ENCODE data around the gene SUSD4.
"Not testable (repeated sequence)": the region's sequence is repeated elsewhere in the genome, so short reads cannot be mapped to it uniquely, and the experiment has no call there.

Gene SUSD4

DNA sequence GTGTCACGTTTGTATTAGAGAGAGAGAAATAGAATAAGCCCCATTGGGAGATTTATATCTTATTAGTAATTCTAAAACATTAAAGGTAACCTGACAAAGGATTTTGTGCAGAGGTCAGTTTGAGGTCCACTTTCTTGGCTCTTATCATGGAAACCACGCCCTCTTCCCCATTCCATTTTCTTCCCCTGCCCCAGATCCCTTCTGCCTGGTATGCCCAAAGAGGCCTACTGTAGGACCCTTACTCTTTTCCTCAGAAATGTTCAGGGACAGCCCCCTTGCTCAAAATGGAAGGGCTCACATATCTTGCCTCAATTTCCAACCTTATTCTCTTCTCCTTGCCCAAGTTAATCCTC, 38.8 kb upstream of the SUSD4 start:
- no peaks in the 10 kb centered on the region for H3K36me3 ChIP-seq (ENCODE audit: insufficient read depth, low read length)
- no peak overlapping the region for H3K4me3 ChIP-seq (ENCODE audit: low read length, poor library complexity, severe bottlenecking)
- no peaks in the 10 kb centered on the region for H3F3A ChIP-seq (ENCODE audit: low read depth)
- TF ChIP-seq EZH2phosphoT487 (IDR thresholded peaks at IDR 0.05; ENCODE audit: borderline replicate concordance) (no peak), CTCF (conservative IDR thresholded peaks at IDR 0.05; ENCODE audit: low read length) (no peak)
- H2AFZ ChIP-seq (ENCODE audit: low read length), result no peak overlapping the region
- H3K9ac ChIP-seq (ENCODE audit: low read depth, low read length, poor library complexity, severe bottlenecking), result no peak overlapping the region
- H3K9me2 ChIP-seq (replicated peaks; ENCODE audit: low read depth, low read length), result no peaks in the 10 kb centered on the region
- H3K27me3 ChIP-seq (ENCODE audit: insufficient read depth, low read length, poor library complexity, severe bottlenecking), result no peaks in the 10 kb centered on the region
- H3K79me2 ChIP-seq (ENCODE audit: insufficient read depth, low read length), result no peaks in the 10 kb centered on the region
- no peaks in the 10 kb centered on the region for H4K20me1 ChIP-seq (ENCODE audit: insufficient read depth, low read length, poor library complexity, severe bottlenecking)
- no peaks in the 10 kb centered on the region for H3K9me3 ChIP-seq (ENCODE audit: insufficient read depth, low read depth, low read length)
- no peaks in the 10 kb centered on the region for H3K4me1 ChIP-seq (ENCODE audit: insufficient read depth, low read length, poor library complexity, severe bottlenecking)
- no peak overlapping the region for H3K4me2 ChIP-seq (ENCODE audit: low read depth, low read length, poor library complexity, severe bottlenecking)

GRCh38 chr1:223401873-223402789, 38.2 kb upstream of the SUSD4 start:
- no peaks in the 10 kb centered on the region for H3F3A ChIP-seq (ENCODE audit: low read depth)
- H3K79me2 ChIP-seq (ENCODE audit: insufficient read depth, low read length), result no peaks in the 10 kb centered on the region
- H3K9ac ChIP-seq (ENCODE audit: low read depth, low read length, poor library complexity, severe bottlenecking), result no peak overlapping the region
- no peaks in the 10 kb centered on the region for H3K9me2 ChIP-seq (replicated peaks; ENCODE audit: low read depth, low read length)
- H4K20me1 ChIP-seq (ENCODE audit: insufficient read depth, low read length, poor library complexity, severe bottlenecking), result no peaks in the 10 kb centered on the region
- H3K27me3 ChIP-seq (ENCODE audit: insufficient read depth, low read length, poor library complexity, severe bottlenecking), result no peaks in the 10 kb centered on the region
- H2AFZ ChIP-seq (ENCODE audit: low read length), result no peak overlapping the region
- H3K4me1 ChIP-seq (ENCODE audit: insufficient read depth, low read length, poor library complexity, severe bottlenecking), result no peaks in the 10 kb centered on the region
- no peak for TF ChIP-seq CTCF (conservative IDR thresholded peaks at IDR 0.05; ENCODE audit: low read length)
- TF ChIP-seq EZH2phosphoT487 (IDR thresholded peaks at IDR 0.05; ENCODE audit: borderline replicate concordance), result no peak
- no peaks in the 10 kb centered on the region for H3K9me3 ChIP-seq (ENCODE audit: insufficient read depth, low read depth, low read length)
- no peaks in the 10 kb centered on the region for H3K36me3 ChIP-seq (ENCODE audit: insufficient read depth, low read length)
- no peak overlapping the region for H3K4me3 ChIP-seq (ENCODE audit: low read length, poor library complexity, severe bottlenecking)
- H3K4me2 ChIP-seq (ENCODE audit: low read depth, low read length, poor library complexity, severe bottlenecking), result no peak overlapping the region

- not testable (repeated sequence) for H3K79me2 ChIP-seq (ENCODE audit: insufficient read depth, low read length); H4K20me1 ChIP-seq (ENCODE audit: insufficient read depth, low read length, poor library complexity, severe bottlenecking)
Measured at GRCh38 chr1:223399393-223399792, 35.4 kb upstream of the SUSD4 start.

GRCh38 chr1:223394706-223395105, 30.7 kb upstream of the SUSD4 start:
- H3K27me3 ChIP-seq (ENCODE audit: insufficient read depth, low read length, poor library complexity, severe bottlenecking), result no peaks in the 10 kb centered on the region
- no peaks in the 10 kb centered on the region for H3K4me1 ChIP-seq (ENCODE audit: insufficient read depth, low read length, poor library complexity, severe bottlenecking)
- TF ChIP-seq CTCF (conservative IDR thresholded peaks at IDR 0.05; ENCODE audit: low read length) (no peak), EZH2phosphoT487 (IDR thresholded peaks at IDR 0.05; ENCODE audit: borderline replicate concordance) (no peak)
- no peaks in the 10 kb centered on the region for H3K36me3 ChIP-seq (ENCODE audit: insufficient read depth, low read length)
- H3K79me2 ChIP-seq (ENCODE audit: insufficient read depth, low read length), result no peaks in the 10 kb centered on the region
- H4K20me1 ChIP-seq (ENCODE audit: insufficient read depth, low read length, poor library complexity, severe bottlenecking), result no peaks in the 10 kb centered on the region
- H3K9ac ChIP-seq (ENCODE audit: low read depth, low read length, poor library complexity, severe bottlenecking), result no peak overlapping the region
- no peaks in the 10 kb centered on the region for H3K9me3 ChIP-seq (ENCODE audit: insufficient read depth, low read depth, low read length)
- H3K9me2 ChIP-seq (replicated peaks; ENCODE audit: low read depth, low read length), result no peaks in the 10 kb centered on the region
- no peak overlapping the region for H3K4me3 ChIP-seq (ENCODE audit: low read length, poor library complexity, severe bottlenecking)
- H3F3A ChIP-seq (ENCODE audit: low read depth), result no peaks in the 10 kb centered on the region
- no peak overlapping the region for H2AFZ ChIP-seq (ENCODE audit: low read length)
- no peak overlapping the region for H3K4me2 ChIP-seq (ENCODE audit: low read depth, low read length, poor library complexity, severe bottlenecking)

More at GRCh38 chr1:223399393-223399792, 35.4 kb upstream of the SUSD4 start:
- not testable (repeated sequence) for H3K4me2 ChIP-seq (ENCODE audit: low read depth, low read length, poor library complexity, severe bottlenecking); H3K4me1 ChIP-seq (ENCODE audit: insufficient read depth, low read length, poor library complexity, severe bottlenecking); H3F3A ChIP-seq (ENCODE audit: low read depth); H2AFZ ChIP-seq (ENCODE audit: low read length); H3K9ac ChIP-seq (ENCODE audit: low read depth, low read length, poor library complexity, severe bottlenecking); H3K9me2 ChIP-seq (replicated peaks; ENCODE audit: low read depth, low read length); H3K9me3 ChIP-seq (ENCODE audit: insufficient read depth, low read depth, low read length); H3K36me3 ChIP-seq (ENCODE audit: insufficient read depth, low read length); H3K4me3 ChIP-seq (ENCODE audit: low read length, poor library complexity, severe bottlenecking); H3K27me3 ChIP-seq (ENCODE audit: insufficient read depth, low read length, poor library complexity, severe bottlenecking)
